HG02840 (cell line): Measurements from ENCODE around the gene RAC2.

Source experiments
- ATAC-seq: cut with Tn5 transposase; IDR thresholded peaks from one replicate; pipeline ENCODE4 v1.9.1; 2021; ENCODE audit warnings: mild to moderate bottlenecking, moderate library complexity, moderate number of reproducible peaks; ENCODE audit not compliant: unreplicated experiment, low FRiP score

Gene RAC2

DNA sequence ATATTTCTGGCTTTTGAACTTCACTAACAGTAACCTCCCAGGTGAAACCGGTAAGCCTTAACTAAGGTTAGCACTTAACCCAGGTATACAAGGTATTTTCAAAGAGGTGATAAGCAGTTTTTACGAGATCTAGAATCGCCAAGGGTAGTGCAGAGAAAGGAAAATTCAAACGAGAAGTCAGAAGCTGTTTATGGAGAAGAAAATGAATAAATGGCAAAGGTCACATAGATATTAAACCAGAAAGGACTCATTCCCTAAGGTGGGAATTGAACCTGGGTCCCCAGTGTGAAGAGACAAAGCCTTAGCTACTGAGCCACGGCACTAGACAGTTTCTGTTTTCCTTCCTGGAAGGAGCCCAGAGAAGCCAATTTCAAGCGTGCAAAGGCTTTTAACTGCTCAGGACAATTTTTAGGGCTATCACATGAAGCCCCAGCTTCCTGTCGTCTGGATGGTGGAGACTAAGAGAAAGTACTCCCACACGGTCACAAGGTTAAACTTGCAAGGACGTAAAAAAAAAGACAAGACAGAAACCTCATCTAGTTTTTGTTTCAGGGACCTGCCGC lies 50.4 kb downstream of the RAC2 start:
- no peak for ATAC-seq

DNA sequence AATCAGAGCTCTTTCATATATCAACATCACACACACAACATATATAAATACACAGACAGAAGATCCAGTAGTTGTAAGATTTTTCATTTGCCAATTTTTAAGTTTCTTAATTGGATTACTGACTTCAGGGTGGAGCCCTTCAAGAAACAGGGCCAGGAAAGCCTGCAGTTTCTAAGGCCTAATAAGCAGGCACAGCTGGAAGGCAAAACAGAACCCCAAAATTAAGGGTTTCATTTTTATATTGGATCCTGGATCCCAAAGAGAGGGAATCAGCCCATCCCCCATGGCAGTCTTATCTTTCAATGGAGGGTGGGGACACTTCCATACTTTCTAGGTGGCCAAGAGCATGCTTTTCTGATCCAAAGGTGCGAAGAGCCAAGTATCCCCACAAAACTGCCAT lies 51.3 kb downstream of the RAC2 start:
- ATAC-seq: no peak

DNA sequence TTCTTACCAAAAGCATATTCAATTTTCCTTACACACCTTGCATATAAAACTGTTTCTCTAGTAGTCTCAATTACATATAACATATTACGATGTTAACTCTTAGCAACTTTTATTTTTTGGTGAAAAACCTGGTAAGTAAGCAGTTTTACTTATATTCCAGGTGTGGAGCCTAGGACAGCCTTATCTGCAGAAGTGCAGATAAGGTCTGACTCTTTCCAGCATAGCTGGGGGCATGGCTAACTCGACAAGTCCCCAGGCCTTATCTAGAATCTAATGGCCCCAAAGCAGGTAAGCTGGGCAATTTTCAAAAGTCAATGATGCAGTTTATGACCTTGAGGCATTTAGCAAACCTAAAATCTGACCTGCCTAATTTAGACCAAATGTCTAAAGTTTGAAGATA lies 51.9 kb downstream of the RAC2 start:
- no peak for ATAC-seq

DNA sequence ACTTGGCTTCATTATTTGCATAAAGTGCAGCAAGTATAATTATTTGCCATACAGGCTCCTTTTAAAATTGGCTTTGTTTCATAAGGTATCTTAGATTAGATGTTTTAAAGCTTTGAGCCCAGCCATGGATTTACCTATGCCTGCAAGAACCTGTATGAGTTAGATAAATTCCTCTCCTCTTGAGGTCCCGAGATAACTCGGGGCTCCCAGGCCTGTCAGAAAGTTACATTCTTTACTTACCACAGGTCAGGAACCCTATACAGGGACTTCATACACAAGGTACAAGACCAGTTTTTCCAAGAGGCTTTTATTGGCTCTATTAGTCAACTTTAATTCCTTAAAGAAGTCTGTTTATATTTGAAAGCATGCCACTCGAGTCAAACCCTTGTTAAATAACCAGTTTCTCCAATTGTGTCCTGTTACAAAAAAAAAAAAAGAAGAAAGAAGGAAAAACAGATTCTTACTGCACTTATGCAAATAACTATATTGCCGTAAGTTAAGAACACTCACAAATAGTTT lies 53.7 kb downstream of the RAC2 start:
- ATAC-seq: no peak

DNA sequence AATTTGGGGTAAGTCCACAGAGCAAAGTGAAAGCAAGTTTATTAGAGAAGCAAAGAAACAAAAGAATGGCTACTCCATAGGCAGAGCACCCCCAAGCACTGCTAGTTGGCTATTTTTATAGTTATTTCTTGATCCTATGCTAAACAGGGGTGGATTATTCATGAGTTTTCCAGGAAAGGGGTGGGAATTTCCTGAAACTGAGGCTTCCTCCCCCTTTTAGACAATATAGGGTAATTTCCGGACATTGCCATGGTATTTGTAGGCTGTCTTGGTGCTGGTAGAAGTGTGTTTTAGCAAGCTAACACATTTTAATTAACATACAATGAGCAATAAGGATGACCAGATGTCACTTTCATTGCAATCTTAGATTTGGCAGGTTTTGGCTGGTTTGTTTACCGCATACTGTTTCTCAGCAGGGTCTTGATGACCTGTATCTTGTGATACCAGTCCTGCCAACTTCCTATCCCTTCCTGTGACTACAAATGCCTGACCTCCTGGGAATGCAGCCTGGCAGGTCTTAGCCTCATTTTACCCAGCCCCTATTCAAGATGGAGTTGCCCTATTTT lies 55.1 kb downstream of the RAC2 start:
- ATAC-seq: no peak

- no peak for ATAC-seq
Measured at GRCh38 chr22:37187891-37188761, 55.9 kb downstream of the RAC2 start, which contains the start of gene C1QTNF6. Gene C1QTNF6 (minus strand): TSS chr22:37188247. CDS start chr22:37188213, 34 bp downstream.

GRCh38 chr22:37187552-37187890 lies 56.5 kb downstream of the RAC2 start:
- no peak for ATAC-seq

DNA sequence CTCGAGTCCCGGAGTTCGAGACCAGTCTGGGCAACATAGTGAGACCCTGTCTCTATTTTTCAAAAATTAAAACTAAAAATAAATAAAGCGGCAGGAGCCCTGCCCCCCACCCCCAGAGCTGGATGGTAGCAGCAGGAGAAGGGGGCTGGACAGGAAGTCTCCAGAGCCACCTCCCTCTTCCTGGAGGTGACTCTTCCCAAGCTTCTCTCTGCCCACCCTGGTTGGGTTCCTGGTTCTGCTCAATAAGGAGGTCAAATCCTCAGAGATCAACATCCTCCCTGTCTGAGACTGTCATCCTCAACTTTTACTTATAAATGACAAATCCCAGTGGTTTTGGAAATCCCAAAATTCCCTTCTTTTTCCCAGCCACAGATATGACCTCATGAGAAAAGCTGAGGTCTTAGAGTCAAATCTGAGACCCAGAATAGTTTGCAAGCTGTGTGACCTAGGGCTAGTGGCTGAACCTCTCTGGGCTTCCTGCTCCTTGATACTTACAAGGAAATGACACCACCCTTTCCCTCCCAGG lies 57.0 kb downstream of the RAC2 start:
- ATAC-seq: no peak

DNA sequence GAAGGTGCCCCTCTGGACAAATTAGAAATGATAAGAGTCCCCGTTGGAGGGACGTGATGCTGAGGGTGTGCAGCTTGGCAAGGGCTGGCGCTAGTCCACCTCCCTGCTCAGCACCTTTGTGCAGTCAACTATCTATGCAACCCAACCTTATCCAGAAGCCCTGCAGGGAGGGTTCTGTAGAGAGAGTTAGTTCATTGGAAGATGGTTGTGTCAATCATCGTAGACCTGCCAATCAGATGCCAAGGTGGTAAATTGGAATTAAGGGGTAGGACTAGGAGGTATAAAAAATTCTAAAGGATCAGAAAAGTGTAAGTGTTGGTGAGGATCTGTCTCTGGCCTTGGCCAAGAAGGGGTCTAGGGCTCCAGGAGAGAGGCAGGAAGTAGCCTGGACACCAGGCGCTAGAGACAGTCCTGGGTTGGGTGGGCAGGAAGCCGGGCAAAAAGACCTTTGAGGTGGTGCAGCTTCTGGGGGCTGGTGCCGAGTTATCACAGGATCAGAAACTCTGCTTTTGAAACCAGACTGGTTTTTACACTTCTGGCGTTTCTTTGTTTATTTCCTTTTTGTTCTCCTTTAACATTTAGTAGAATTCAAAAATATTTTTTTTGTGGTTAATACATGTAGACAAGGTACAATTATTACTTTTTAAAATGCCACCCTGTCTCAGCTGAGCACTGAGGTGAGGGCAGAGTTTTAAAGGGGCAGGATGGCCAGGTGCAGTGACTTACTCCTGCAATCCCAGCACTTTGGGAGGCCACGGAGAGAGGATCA lies 57.7 kb downstream of the RAC2 start:
- no peak for ATAC-seq

DNA sequence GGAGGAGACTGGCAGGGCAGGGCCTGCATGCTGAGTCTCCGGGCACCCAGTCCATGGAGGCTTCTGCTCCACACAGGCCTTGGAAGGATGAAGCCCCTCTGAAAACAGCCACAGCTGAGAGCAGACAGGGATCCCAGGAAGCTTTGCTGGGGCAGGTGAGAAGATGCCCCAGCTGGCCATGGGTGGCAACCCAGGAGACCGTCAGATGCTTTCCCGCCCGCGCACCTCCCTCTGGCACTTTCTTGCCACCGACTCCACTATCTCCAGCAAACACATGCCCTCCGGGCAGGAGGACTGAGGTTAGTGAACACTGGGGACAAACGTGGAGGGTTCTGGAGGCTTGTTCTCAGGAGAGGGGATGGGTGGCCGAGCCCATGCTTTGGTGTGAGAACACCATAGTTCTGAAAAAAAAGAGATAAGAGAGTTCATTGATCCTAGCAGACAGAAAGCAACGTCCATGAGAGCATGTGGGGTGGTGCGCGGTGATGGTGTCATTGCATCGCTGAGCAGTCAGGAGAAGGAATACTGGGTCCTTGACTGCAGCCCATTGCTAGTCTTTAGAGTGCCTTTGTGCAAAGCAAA lies 58.3 kb downstream of the RAC2 start:
- ATAC-seq: no peak

GRCh38 chr22:37184816-37185541 lies 59.1 kb downstream of the RAC2 start:
- no peak for ATAC-seq

DNA sequence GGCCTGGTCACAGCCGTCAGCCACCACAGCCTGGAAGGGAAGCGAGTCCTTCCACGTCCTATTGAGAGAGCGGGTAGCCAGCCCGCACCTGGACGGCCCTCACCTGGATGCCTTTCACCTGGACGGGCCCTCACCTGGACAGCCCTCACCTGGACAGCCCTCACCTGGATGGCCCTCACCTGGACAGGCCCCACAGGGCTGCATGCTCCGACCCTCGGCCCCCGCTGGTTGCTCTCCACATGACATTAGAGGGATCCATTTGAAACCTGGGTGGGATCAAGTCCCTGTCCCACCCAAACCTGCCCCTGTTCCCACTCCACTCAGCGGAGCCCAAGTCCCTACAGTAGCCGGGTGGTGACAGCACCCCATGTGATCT lies 59.7 kb downstream of the RAC2 start:
- ATAC-seq: no peak

GRCh38 chr22:37183432-37184379 lies 60.4 kb downstream of the RAC2 start:
- no peak for ATAC-seq

DNA sequence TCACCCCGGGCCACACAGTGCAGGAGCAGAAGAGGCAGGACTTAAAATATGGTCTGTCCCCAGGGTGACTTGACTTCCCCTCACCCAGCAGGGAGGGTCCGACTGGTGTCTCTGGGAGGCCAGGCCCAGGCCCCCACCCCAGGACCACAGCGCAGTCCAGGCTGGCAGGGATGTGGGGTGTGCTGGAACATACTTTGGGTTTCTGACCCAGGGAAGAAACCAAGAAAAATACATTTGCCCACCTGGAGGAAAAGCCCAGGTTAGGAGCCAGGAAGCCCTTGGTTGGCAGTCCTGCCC lies 61.2 kb downstream of the RAC2 start:
- no peak for ATAC-seq

DNA sequence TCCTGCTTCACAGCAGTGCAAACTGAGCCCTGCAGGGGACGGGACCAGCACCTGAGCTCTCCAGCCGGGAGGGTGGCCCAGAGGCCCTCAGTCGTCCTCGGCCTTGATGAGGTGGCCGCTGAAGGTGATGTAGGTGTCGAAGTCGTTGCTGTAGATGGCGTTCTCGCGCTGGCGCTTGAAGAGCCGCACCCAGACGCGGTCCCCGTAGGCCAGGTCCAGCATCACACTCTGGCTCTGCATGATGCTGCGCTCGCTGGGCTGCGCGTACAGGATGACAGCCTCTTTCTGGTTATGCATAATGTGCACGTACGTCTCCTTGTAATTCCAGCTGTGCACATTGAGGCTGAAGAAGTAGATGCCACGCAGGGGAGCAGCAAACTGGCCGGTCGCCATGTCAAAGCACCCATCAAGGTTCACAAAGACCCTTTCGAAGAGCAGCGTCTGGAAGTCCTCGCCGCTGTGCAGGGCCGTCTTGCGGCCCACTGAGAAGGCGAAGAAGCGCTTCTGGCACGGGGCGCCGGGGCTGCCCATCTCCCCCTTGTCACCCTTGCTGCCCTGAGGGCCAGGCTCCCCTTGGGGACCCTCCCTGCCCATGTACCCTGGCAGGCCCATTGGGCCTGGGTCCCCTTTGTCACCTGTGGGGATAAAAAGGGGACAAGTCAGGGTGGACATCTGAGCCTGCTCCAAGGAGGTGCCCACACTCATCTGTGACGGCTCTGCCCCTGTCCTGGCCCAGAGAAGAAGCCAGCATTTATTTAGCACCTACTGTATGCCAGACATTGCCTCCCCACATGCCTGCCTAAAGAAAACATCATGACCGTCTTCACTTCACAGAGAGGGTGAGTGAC lies 61.7 kb downstream of the RAC2 start:
- ATAC-seq: no peak

GRCh38 chr22:37181681-37182080 lies 62.4 kb downstream of the RAC2 start:
- no peak for ATAC-seq

DNA sequence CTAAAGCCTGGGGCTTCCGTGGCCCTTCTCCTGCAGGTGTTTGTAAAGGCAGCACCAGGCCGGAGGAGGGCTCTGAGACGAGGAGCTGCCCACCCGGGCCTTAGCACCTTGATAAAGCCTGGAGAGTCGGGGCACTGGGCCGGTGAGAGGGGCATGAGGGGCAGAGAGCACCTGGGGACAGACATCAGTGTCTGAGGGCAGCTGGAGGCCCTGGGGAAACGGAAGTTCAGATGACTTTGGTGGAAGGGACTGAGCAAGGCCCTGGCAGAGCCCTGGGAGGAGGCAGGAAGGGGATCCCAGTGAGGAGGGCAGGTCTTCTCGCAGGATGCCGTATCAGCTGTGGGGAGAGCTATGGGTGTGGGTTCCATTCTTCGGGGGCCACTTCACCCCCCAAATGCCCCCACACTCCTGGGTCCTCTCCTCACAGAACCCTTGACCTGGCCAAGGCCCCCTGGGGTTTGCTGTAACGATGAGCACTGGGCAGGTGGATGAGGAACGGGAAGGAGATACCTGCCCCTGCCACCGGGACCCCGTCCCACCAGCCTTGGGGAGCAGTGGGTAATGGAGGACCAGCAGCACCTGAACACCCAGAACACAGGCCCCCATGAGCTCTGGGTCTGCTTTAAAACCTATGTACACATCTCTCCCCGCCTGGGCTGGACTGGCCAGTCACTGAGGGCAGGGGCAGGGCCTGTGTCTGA lies 63.4 kb downstream of the RAC2 start:
- no peak for ATAC-seq
